Vagina (tissue), 2 donors: ENCODE results near the gene NKX6-2.

ENCODE experiments used
- POLR2A ChIP-seq, 2 donors: fragments of 450-650 bp; IDR thresholded peaks; one replicate each; pipeline ENCODE4 v1.6.1; 2017; ENCODE audit warnings: antibody characterized with exemption in 2 of 2, mild to moderate bottlenecking in 2 of 2, moderate library complexity in 2 of 2
- POLR2AphosphoS5 ChIP-seq, 2 donors: sonication (generic); formaldehyde crosslinking; IDR thresholded peaks; one replicate each; pipeline ENCODE4 v1.9.0; 2017; ENCODE audit warnings: antibody characterized with exemption in 2 of 2, mild to moderate bottlenecking in 2 of 2, low read depth in 1 of 2; ENCODE audit not compliant: insufficient read depth in 1 of 2
- TF ChIP-seq, protein P1 (sequence below), 3 experiments: fragments of 450-650 bp in 2 of 3; fragments of 200-600 bp in 1 of 3; sonication (generic) in 1 of 3; IDR thresholded peaks; one replicate each; pipeline ENCODE4 v1.5.1; 2017 to 2019; ENCODE audit warnings: antibody characterized with exemption in 3 of 3, mild to moderate bottlenecking in 2 of 3, moderate library complexity in 2 of 3

DNA sequence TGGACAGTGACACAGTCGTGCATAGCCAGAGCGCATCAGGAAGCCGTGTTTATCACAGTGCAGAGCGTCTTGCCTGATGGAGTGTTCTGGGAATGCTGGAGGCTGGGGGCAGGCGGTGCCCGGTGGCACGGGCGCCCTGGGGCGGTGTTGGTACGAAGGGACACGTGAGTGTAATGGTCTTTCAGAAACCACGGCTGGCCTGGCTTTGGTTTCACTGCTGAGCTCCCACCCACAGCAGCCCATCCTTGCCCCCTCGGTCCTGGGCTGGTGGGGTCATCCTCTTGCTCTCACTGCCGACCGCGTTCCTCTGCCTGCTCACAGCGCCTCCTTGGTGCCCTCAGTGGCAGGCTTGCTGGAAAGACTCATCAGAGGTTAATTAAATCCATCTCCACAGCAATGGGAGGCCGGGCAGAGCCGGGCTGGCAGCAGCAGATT, 50.6 kb downstream of the NKX6-2 start:
- TF ChIP-seq, protein P1, sequence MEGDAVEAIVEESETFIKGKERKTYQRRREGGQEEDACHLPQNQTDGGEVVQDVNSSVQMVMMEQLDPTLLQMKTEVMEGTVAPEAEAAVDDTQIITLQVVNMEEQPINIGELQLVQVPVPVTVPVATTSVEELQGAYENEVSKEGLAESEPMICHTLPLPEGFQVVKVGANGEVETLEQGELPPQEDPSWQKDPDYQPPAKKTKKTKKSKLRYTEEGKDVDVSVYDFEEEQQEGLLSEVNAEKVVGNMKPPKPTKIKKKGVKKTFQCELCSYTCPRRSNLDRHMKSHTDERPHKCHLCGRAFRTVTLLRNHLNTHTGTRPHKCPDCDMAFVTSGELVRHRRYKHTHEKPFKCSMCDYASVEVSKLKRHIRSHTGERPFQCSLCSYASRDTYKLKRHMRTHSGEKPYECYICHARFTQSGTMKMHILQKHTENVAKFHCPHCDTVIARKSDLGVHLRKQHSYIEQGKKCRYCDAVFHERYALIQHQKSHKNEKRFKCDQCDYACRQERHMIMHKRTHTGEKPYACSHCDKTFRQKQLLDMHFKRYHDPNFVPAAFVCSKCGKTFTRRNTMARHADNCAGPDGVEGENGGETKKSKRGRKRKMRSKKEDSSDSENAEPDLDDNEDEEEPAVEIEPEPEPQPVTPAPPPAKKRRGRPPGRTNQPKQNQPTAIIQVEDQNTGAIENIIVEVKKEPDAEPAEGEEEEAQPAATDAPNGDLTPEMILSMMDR (IDR thresholded peaks at IDR 0.05) = no peak
- no peak for TF ChIP-seq POLR2A (IDR thresholded peaks at IDR 0.05)
- no peak for TF ChIP-seq POLR2AphosphoS5 (IDR thresholded peaks at IDR 0.05; ENCODE audit: insufficient read depth in 1 of 2, low read depth in 1 of 2)
